Dermis blood vessel endothelial cell (primary cell): ENCODE measurements around the gene FDXR. TPM values are rescaled to one million over a fixed set of nuclear protein-coding genes. Genes with fewer than 3 reads are reported as not detected.
A peak's percentile ranks its signal among the peaks of the same experiment; 100 is the strongest.

ENCODE experiments used
- DNase-seq: peaks from one replicate; pipeline ENCODE4 v3.0.0; 2010
- total RNA-seq: library from RNA; depleted of rRNA; stranded (reverse); fragments of >200 nt; gene quantifications from 2 replicates; pipeline ENCODE4 v1.2.3, GENCODE V29; 2014

The FDXR gene
- total RNA-seq, 1 donor from 2014 or later, result 36.2 TPM

DNA sequence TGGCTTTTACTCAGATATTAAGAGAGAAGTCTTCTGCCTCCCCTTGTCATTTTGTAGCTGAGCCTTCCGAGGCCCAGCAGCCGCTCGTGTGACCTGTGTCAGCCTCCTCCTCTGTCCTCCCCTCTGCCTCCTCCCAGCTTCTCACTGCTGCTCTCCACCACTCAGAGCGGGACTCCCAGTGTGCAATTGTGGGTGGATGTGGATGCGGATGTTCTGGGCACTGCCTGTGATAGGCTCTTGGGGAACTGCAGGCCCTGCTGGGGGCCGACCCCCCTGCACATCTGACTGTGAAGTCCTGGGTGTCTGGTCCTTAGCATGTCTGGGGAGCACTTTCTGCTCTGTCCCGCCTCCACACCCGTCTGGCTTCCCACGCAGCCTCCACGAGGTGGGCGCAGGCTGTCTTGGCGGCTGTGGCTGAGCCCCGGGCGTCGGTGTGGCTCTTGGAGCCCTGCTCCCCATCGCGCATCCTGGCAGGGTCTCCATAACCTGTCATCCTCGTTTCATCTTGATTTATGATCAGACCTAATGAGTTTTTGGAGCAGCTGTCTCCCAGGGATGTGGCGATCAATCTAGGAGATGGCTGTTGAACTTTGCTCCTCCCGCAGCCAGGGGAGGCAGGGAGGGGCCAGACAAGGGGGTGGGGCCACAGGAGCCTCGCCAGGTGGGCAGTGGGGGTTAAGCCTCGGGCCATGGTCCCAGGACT is 41.2 kb downstream of the FDXR start:
- DNase-seq, result no peak

DNA sequence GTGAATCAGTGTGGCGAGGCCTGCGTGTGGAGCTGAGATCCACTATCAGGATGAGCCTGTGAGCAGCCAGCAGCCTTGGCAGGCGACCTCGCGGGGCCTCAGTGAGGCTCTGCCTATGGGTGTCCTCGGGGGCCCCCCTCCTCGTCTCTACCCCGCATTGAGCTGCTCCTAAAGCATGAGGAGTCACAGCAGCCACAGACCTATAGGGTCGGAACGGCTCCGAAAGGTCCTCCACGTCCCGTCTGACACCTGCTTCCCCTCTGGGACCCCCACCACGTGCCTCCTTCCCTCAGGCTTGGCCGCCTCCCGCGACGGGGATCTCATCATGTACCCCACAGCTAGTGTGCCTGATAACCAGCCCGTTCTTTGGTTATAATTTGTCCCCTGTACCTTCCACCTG is 41.9 kb downstream of the FDXR start:
- DNase-seq, result no peak

DNA sequence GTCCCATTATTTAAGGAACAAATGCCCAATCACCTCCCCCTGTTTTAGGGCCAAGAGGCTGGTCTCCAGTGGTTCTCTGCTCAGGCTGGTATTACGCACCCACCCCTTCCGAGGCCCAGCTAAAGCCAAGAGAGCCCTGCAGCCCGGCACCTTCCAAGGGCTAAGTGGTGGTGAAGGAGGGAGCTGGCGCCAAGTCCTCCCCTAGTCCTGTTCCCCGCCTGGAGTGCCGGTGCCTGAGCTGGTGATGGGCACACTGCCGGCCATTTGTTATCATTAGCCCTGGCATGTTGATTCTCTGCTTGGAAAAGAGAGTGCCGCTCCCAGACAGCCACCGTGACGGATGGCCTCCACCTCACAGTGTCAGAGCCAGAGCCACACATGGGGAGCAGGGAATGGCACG is 45.0 kb downstream of the FDXR start:
- DNase-seq, result no peak

DNA sequence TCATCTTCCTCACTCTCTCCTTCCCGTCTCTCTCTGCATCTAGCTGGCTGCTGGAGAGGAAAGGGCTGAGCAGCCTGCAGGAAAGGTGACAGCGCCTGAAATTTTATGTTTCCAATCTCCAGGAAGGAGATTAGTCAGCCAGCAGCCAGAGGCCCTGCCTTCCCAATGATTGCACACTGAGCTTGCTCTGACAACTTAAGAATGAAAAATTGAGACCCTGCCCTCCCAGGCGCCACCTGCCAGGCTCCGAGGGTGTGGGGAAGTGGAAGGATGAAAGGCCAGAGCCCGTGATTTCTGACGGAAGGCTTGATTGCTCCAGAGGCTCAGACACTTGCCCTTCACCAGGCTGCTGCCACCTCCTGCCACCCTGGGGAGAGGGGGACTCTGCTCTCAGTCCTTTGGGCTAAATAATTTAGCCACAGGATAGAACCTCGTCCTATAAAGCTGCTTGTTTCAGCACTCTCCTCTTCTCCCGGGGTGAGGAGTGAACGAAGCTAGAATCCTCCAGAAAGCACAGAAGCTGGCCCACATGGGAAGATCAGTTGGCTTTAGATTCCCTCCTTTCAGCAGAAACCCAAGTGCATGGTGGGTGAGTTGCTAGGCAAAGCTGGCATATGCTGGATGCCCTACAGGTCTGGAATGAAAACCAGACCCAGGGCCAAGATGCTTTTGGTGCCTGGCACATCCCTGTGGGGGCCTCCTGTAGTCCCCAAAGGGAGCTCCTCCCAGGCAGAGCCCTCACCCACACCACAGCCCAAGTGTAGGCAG is 46.7 kb downstream of the FDXR start:
- DNase-seq, result peak; percentile 73

DNA sequence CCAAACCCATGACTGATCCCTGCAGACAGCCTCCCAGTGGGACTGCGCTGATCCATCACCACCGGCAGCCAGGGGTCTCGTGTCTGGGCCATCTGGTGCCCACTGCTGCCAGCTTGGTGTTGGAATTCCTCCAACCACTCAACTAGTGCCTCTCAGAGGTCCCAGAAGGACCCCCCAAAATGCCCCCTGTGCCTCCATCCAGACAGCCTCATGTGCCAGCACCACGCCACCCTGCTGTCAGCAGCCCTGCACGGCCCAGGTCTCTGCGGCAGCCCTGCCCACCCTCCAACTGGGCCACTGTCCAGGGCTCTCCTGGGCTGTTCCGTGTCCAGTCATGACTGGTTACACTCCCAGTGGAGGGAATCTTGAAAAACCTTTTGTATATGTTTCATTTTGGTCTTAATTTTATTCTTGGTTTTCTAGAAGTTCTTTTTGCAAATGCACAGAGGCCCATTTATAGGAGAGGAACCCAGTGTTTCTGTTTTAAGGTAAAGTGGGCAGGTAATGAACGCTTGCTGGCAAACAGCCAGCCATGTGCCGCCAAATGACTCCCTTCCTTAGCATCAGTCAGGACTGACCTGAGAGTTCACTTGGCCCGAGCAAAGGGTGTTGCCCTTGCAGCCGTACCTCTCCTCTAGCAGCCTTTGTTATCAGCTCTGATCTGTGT is 47.7 kb downstream of the FDXR start:
- DNase-seq, result no peak

DNA sequence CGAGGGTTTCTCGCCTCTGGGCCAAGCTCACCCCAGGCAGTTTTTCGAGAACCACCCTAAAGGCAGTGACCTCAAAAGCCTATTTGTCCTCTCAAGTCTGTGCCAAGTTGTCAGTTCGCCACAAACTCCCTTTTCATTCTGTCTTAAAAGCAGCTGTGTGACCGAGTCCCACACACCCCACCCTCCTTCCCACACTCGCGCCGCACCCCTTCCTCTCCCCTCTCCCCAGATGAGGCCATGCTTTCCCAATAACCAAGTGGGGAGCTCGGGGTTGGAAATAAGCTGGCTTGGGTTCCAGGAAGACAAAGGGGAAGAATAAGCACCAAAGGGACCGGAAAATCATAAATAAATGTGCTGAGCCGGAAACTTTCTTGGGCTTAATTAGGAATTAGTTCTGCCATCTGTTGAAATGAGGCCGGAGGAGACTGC is 49.8 kb downstream of the FDXR start:
- no peak for DNase-seq

DNA sequence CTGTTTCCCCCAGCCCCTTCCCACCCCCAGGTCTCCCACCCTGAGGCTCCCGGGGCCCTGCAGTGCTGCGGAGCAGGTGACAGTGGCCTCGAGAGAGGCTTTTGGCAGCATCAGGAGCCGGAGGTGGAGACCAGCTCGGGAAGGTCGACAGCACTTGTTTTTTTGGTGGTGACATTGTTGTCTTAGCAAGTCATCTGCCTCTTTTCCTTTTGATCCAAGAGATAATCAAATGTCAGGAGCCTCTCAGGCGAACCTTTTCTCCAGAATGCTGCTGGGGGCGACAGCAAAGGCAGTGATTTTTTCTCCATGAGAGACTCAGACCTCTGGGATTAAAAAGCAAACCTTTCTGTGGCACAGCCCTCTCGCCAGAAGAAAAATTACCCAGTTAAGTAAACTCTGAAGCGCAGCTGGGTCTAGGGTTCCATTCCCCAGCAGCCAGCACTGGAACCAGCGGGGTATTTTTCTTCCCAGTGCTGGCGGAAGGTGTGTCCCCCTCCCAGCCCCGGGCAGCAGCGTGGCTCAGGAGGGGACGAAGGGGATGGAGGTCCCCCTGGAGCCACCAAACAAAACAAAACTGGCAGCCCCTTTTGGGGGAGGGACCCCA is 50.4 kb downstream of the FDXR start:
- no peak for DNase-seq

DNA sequence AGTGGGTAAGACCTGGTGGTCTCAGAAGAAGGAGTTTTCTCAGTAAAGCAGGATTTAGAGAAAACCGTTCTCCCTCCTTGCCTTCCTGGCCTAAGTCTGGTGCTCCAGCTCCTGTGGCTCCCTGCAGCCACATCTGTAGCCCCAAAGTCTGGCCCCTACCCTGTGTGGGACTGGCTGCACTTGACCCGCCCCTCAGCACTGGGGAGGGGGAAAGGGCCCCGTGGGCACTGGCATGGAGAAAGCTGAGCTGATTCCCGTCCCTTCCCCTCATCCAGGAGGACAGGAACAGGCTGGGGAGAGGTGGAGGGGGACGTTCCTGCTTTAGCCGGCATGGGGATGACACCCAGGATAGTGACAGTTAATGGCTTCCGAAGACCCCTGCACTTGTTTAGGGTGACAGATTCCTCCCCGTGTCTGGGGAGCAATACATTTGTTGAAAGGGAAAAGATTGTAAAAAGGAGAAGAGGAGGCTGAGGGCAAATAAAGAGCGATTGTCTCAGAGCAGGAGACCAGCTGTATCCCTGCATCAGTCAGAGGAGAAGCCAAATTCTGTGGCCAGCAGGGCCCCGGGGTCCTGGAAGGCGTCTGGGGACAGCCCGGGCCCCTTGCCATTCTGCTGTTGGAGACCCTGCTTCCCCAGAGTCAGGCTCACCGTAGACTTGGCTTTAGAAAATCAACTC is 51.0 kb downstream of the FDXR start:
- DNase-seq, result no peak

DNA sequence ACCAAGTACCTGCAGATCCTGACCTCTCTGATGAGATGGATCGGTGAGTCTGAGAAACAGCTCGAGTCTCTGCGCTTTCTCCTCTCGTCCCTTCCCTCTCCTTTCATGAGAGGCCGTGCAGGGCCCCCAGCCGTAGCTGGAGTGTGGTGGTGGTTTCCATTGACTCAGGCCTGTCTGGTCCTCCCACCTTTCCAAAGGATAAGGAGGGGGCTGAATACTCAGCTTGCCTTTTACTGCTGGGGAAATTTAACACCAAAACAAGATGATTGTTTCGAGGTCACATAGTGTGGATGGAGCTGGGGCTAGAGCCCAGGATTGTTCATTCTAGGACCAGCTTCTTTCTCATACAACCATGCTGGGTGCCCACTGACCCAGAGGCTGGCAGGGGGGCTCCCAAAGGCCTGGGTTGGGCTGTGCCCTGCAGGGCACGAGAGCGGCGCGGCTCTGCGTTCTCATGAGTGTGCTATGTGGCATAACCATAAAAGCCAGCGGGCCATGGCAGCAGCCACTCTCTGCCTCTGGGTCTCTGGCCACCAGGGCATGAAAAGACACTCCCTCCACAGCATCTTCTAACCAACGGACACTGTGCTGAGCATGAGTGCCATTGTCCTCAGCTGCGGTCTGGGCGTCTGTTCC is 52.9 kb downstream of the FDXR start:
- no peak for DNase-seq

DNA sequence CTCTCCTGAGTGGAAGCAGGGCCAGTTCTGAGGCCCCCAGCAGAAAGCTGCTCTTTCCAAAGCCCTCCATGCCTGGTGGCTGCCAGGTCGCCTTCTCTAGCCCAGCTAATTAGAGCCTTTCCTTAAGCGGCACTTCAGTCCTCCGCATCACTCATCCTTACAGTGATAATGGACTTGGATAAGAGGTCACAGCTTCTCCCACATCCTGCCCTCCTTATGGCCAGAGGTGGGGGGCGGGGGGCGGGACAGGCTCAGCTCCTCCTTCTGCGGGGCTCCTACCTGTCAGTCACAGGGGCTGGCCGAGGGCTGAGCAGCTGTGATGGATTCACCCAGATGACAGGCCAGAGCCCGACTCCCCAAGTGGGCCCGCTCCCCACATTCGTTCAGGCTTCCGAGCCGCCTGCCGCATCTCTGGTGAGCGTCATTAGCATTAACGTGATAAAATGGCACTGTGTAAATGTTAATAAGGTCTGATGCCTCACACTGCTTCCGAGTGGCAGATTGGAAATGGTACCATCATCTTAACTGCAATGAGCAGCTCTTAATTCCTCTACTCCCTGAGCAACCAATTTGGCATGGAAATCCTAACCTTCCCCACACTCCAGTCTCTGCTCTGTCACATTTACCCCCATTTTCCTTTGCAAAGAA is 54.4 kb downstream of the FDXR start:
- DNase-seq, result no peak

DNA sequence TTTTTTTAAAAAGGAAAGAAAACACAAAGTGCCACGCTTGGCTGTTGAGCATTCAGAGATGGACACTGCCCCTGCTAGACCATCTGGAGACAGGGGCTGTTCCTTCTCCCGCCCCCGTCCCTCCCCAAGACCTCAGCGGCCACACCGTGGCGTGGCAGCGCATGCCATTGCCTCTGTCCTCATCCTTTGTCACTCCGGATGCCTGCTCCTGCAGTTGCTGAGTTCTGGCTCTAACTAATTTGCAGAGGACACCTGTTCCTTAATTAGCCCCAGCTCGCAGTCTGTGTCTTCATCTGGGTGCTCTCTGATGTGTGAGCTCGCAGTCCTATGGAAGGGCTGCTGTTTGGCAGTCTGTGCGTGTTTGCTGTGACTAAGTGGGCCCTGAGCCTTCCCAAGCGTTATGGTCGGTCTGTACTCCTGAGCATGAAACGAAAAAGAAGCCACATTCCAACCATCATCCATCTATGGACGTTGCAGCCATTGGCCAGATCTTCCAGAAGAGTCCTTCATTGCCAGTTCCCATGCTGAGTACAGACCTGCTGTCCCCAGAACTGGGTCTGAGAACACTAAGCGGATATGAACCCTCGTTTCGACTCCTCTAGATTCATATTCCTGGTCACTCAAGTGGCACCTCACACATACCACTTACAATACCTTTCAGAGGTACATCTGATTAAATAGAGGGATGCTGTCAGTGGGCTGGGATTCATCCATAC is 55.7 kb downstream of the FDXR start:
- no peak for DNase-seq

DNA sequence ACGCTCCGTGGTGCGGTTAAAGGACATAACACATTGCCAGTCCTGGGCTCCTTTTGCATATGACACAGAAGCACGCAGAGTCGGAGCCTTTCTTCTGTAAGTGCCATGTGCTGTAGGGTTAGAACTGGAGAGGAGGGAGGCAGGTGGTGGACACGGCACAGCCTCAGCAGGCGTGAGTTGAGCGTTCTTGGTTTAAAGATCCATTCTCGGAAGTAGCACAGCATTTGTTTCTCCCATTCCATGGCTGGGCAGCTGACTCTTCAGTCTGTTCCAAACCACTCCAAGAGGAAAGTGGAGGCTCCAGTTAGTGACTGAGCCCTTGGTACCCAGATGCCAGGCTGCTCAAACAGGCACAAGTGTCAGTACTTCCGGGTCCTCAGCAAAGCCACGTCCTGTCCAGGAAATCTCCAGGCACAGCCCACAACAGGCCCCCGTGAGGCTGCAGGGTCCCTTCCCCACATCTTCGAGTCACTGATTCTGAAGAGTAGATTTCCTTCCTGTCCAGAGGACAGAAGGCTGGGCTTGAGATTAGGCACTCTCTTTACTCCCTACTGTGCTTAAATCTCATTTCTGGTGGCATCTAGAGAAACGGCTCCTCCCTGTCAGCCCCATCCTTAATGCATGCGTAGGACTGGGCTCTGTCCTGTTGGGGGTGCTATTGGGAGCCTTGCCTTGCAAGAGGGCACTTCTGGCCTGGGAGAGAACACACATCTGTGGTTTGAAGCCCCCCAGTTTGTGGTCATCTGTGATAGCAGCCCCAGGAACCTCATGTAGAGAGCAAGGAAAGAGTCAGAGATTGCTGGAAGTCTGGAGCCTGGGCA is 57.0 kb downstream of the FDXR start:
- DNase-seq, result peak; percentile 37

DNA sequence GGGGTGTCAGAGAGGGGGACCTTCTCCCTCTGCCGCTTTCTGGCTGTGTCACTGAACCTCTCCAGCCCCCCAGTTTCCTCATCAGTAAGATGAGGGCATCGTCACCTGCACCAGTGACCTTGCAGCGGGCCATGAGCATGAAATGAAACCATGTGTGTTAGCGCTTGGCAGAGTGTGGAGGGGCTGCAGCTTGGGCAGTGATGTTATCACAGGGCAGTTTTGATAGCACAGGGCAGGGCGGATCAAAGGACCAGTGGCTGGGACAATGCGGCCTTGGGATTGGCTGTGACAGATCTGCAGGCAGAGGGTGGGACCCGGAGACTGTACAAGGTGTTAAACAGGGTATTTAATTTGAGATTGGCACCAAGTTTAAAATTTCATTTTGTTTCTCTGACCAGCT is 57.7 kb downstream of the FDXR start:
- no peak for DNase-seq

DNA sequence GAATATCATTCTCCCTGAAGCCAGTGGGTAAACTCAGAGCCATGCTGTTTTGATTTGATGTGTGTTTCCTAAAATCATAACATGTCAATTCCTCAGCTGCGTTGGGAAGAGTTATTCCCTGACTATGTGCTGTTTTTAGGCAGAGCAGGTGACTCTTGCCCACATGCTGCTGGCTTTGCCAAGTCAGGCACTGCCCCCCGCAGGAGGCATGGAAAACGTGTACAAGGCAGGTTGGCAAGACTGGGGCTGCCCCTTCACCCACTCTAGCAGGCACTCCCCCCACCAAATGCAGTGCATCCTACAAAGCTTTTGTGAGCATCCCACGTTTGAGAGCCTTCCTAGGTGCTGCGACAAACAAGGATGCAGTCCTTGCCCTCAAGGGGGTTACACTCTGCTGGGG is 58.3 kb downstream of the FDXR start:
- peak; percentile 22 for DNase-seq

Other genes with a start within 250 kb of the FDXR start
- not detected in 2 replicates for gene CD300E, start 249.3 kb downstream of the FDXR start, total RNA-seq
- not detected in 2 replicates for gene CD300LF, start 160.1 kb downstream of the FDXR start, total RNA-seq
- 0.17 and 0.37 TPM in 2 replicates for gene RAB37, start 135.7 kb downstream of the FDXR start, total RNA-seq
- 10.4 and 22.5 TPM in 2 replicates for gene NHERF1, start 124.4 kb downstream of the FDXR start, total RNA-seq
- gene NAT9, start 96.6 kb downstream of the FDXR start, total RNA-seq, result 29.9 and 37.6 TPM in 2 replicates
- gene GRIN2C, start 13.1 kb downstream of the FDXR start, total RNA-seq, result 0.14 and 0.17 TPM in 2 replicates
- 0.05 TPM in 1 of 2 replicates, not detected in the other for gene FADS6, start 20.6 kb upstream of the FDXR start, total RNA-seq
- not detected in 2 replicates for gene USH1G, start 50.3 kb upstream of the FDXR start, total RNA-seq
- gene OTOP2, start 51.3 kb upstream of the FDXR start, total RNA-seq, result not detected in 2 replicates
- gene OTOP3, start 62.9 kb upstream of the FDXR start, total RNA-seq, result not detected in 2 replicates
- 53.8 and 65.1 TPM in 2 replicates for gene HID1, start 99.8 kb upstream of the FDXR start, total RNA-seq
- 19.1 and 23.5 TPM in 2 replicates for gene CDR2L, start 114.6 kb upstream of the FDXR start, total RNA-seq
- 24.7 and 35.6 TPM in 2 replicates for gene MRPL58, start 139.7 kb upstream of the FDXR start, total RNA-seq
- 214 and 256 TPM in 2 replicates for gene ATP5PD, start 174.0 kb upstream of the FDXR start, total RNA-seq
- gene KCTD2, start 174.2 kb upstream of the FDXR start, total RNA-seq, result 17.4 and 22.8 TPM in 2 replicates
- gene SLC16A5, start 215.0 kb upstream of the FDXR start, total RNA-seq, result 11.4 and 17.1 TPM in 2 replicates
- gene ARMC7, start 237.0 kb upstream of the FDXR start, total RNA-seq, result 3.1 and 3.9 TPM in 2 replicates